WTC11 (cell line): ENCODE results near the gene ANGEL1. TPM values are rescaled to one million over a fixed set of nuclear protein-coding genes. Genes with fewer than 3 reads are reported as not detected.

ENCODE experiments used
- ATAC-seq: fragments of 200-7000 bp; cut with Tn5 transposase; 2 replicates; pipeline ENCODE4 v1.10.0; 2021; ENCODE audit warnings: mild to moderate bottlenecking, moderate library complexity
- CTCF ChIA-PET: fragments of 300-600 bp; sonication (Branson Sonifier 250); formaldehyde crosslinking; loops from one replicate; lab custom pipeline; 2021; ENCODE audit warnings: antibody characterized with exemption; lab: Charles Lee
- POLR2A ChIA-PET: fragments of 350-600 bp; sonication (Branson Sonifier 250); formaldehyde crosslinking; loops from one replicate; lab custom pipeline; 2021; ENCODE audit warnings: antibody characterized with exemption; lab: Charles Lee
- DNase-seq: peaks from one replicate; pipeline ENCODE4 v3.0.0; 2021; ENCODE audit warnings: low spot score
- H3K27ac Mint-ChIP-seq: 2 replicates; pipeline ENCODE4 v1.8.0; 2021; ENCODE audit warnings: mixed read lengths
- H3K27me3 Mint-ChIP-seq: 2 replicates; pipeline ENCODE4 v1.8.0; 2021; ENCODE audit warnings: low read depth, mild to moderate bottlenecking, moderate library complexity, mixed read lengths
- H3K36me3 Mint-ChIP-seq: 2 replicates; pipeline ENCODE4 v1.8.0; 2021; ENCODE audit warnings: mixed read lengths
- H3K4me1 Mint-ChIP-seq: 2 replicates; pipeline ENCODE4 v1.8.0; 2022; ENCODE audit warnings: mixed read lengths
- H3K4me3 Mint-ChIP-seq: 2 replicates; pipeline ENCODE4 v1.8.0; 2021; ENCODE audit warnings: mild to moderate bottlenecking, moderate library complexity, mixed read lengths
- H3K9me3 Mint-ChIP-seq: 2 replicates; pipeline ENCODE4 v1.8.0; 2021; ENCODE audit warnings: mixed read lengths
- CBFB ChIP-seq: sonication (generic); formaldehyde crosslinking; IDR thresholded peaks from 2 replicates; pipeline ENCODE4 v1.8.1; 2022; ENCODE audit warnings: mild to moderate bottlenecking, low read depth, missing genetic modification reagents
- CREM ChIP-seq: sonication (generic); formaldehyde crosslinking; IDR thresholded peaks from 2 replicates; pipeline ENCODE4 v1.8.1; 2022; ENCODE audit warnings: mild to moderate bottlenecking, missing genetic modification reagents, moderate library complexity
- KAT7 ChIP-seq: sonication (generic); formaldehyde crosslinking; IDR thresholded peaks from 2 replicates; pipeline ENCODE4 v1.8.1; 2023; ENCODE audit warnings: missing genetic modification reagents, mild to moderate bottlenecking, borderline replicate concordance
- SMAD3 ChIP-seq: sonication (generic); formaldehyde crosslinking; IDR thresholded peaks from 2 replicates; pipeline ENCODE4 v1.8.0; 2022; ENCODE audit warnings: missing genetic modification reagents, mild to moderate bottlenecking, borderline replicate concordance
- SP1 ChIP-seq: sonication (generic); formaldehyde crosslinking; conservative IDR thresholded peaks from 2 replicates; pipeline ENCODE4 v1.8.1; 2022; ENCODE audit warnings: missing genetic modification reagents
- total RNA-seq: library from RNA; stranded (reverse); gene quantifications from 3 replicates; pipeline ENCODE4 v1.2.3, GENCODE V29; 2021
- TF ChIP-seq, protein P1 (sequence below): sonication (generic); formaldehyde crosslinking; IDR thresholded peaks from 2 replicates; pipeline ENCODE4 v1.8.0; 2022; ENCODE audit warnings: mild to moderate bottlenecking, missing genetic modification reagents
- TF ChIP-seq, protein P2 (sequence below): fragments of 250-450 bp; sonication (Bioruptor Pico); IDR thresholded peaks from 2 replicates; pipeline ENCODE4 v1.8.0; 2021; ENCODE audit warnings: mild to moderate bottlenecking
- TF ChIP-seq, protein P3 (sequence below): sonication (generic); formaldehyde crosslinking; IDR thresholded peaks from 2 replicates; pipeline ENCODE4 v1.8.1; 2023; ENCODE audit warnings: mild to moderate bottlenecking, moderate library complexity, missing genetic modification reagents
- TF ChIP-seq, protein P4 (sequence below): fragments of 250-450 bp; sonication (Bioruptor Pico); IDR thresholded peaks from 2 replicates; pipeline ENCODE4 v1.9.0; 2021; ENCODE audit warnings: moderate library complexity, mild to moderate bottlenecking, inconsistent platforms, borderline replicate concordance
- TF ChIP-seq, protein P5 (sequence below): sonication (generic); formaldehyde crosslinking; IDR thresholded peaks from 2 replicates; pipeline ENCODE4 v1.8.0; 2022; ENCODE audit warnings: mild to moderate bottlenecking, missing genetic modification reagents

ANGEL1 gene
- total RNA-seq, 1 experiment from 2014 or later: 29.7 TPM

DNA sequence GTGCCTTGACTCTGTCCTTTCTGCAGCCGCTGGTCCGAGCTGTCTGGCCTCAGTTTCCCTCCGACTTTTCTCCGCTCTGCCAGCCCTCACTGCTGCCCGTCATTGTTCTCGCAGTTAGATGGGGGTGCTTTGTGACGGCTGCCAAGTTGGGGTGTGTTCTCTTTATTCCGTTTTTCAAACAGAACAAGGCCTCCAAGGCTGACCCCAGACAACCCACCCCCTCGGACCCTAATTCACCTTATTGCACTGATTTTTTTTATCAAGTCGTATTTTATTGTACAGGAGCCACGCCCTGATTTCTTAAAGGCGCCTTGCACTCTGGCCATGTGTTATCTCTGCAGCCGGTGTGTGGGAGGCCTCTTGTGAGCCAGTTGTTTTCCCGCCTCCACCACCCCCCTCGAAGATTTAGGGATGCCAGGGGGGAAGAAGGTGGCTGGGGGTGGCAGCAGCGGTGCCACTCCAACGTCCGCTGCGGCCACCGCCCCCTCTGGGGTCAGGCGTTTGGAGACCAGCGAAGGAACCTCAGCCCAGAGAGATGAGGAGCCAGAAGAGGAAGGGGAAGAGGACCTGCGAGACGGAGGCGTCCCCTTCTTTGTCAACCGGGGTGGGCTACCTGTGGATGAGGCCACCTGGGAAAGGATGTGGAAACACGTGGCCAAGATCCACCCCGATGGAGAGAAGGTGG lies 50.1 kb downstream of the ANGEL1 start (continued):
- TF ChIP-seq, protein P1, sequence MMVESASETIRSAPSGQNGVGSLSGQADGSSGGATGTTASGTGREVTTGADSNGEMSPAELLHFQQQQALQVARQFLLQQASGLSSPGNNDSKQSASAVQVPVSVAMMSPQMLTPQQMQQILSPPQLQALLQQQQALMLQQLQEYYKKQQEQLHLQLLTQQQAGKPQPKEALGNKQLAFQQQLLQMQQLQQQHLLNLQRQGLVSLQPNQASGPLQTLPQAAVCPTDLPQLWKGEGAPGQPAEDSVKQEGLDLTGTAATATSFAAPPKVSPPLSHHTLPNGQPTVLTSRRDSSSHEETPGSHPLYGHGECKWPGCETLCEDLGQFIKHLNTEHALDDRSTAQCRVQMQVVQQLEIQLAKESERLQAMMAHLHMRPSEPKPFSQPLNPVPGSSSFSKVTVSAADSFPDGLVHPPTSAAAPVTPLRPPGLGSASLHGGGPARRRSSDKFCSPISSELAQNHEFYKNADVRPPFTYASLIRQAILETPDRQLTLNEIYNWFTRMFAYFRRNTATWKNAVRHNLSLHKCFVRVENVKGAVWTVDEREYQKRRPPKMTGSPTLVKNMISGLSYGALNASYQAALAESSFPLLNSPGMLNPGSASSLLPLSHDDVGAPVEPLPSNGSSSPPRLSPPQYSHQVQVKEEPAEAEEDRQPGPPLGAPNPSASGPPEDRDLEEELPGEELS (CRISPR knock-in tag): no peak
- TF ChIP-seq SMAD3 (CRISPR knock-in tag): no peak
- TF ChIP-seq, protein P2, sequence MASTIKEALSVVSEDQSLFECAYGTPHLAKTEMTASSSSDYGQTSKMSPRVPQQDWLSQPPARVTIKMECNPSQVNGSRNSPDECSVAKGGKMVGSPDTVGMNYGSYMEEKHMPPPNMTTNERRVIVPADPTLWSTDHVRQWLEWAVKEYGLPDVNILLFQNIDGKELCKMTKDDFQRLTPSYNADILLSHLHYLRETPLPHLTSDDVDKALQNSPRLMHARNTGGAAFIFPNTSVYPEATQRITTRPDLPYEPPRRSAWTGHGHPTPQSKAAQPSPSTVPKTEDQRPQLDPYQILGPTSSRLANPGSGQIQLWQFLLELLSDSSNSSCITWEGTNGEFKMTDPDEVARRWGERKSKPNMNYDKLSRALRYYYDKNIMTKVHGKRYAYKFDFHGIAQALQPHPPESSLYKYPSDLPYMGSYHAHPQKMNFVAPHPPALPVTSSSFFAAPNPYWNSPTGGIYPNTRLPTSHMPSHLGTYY: no peak

DNA sequence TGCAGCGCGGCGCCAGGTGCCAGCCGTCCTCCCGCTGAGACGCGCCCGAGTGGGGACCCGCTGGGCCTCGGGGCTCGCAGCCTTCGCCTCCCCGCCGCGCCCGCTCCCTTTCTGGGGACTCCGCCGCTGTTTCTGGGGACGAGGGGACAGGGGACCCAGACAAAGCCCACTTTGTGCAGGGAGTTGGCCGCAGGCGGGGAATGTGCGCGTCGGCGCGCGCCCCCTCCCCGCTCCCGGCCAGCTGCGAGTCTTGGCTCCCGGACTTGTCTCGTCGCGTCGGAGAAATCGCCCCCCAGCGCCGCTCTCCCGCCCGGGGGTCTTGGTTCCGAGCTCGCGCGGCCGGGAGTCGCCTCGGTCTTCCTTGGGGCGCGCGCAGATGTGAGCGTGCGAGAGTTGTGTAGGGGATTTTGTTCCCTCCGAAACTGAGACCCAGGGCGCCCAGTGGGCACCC lies 50.7 kb downstream of the ANGEL1 start:
- ChIA-PET POLR2A (no interaction called here), CTCF (interaction anchor here (1.1 to 1.5 kb wide), 4 partner anchors 8 to 114 kb away, joined by 3 to 9 read pairs (median 4); no protein-coding TSS in a partner anchor)
- DNase-seq (no peak), ATAC-seq (peak; percentile 9)
- TF ChIP-seq, protein P3, sequence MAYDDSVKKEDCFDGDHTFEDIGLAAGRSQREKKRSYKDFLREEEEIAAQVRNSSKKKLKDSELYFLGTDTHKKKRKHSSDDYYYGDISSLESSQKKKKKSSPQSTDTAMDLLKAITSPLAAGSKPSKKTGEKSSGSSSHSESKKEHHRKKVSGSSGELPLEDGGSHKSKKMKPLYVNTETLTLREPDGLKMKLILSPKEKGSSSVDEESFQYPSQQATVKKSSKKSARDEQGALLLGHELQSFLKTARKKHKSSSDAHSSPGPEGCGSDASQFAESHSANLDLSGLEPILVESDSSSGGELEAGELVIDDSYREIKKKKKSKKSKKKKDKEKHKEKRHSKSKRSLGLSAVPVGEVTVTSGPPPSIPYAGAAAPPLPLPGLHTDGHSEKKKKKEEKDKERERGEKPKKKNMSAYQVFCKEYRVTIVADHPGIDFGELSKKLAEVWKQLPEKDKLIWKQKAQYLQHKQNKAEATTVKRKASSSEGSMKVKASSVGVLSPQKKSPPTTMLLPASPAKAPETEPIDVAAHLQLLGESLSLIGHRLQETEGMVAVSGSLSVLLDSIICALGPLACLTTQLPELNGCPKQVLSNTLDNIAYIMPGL (CRISPR knock-in tag): peak; percentile 21; the same call in 1 of the 2 replicates
- TF ChIP-seq KAT7 (CRISPR knock-in tag) (0 out of 2 replicates have a peak, but pooled peaks have one; percentile 43), SP1 (peak; percentile 4; the same call in 1 of the 2 replicates), CREM (CRISPR knock-in tag) (no peak), CBFB (CRISPR knock-in tag) (no peak)
- TF ChIP-seq, protein P4, sequence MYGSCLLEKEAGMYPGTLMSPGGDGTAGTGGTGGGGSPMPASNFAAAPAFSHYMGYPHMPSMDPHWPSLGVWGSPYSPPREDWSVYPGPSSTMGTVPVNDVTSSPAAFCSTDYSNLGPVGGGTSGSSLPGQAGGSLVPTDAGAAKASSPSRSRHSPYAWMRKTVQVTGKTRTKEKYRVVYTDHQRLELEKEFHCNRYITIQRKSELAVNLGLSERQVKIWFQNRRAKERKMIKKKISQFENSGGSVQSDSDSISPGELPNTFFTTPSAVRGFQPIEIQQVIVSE: no peak
- TF ChIP-seq, protein P5, sequence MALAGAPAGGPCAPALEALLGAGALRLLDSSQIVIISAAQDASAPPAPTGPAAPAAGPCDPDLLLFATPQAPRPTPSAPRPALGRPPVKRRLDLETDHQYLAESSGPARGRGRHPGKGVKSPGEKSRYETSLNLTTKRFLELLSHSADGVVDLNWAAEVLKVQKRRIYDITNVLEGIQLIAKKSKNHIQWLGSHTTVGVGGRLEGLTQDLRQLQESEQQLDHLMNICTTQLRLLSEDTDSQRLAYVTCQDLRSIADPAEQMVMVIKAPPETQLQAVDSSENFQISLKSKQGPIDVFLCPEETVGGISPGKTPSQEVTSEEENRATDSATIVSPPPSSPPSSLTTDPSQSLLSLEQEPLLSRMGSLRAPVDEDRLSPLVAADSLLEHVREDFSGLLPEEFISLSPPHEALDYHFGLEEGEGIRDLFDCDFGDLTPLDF: no peak
- TF ChIP-seq, protein P1 (CRISPR knock-in tag): 0 out of 2 replicates have a peak, but pooled peaks have one; percentile 14
- Mint-ChIP-seq H3K4me1 (peaks cover 15% of the 10 kb centered on the region), H3K27ac (no peak overlapping the region), H3K36me3 (no peaks in the 10 kb centered on the region), H3K27me3 (peaks cover 78% of the 10 kb centered on the region), H3K9me3 (no peaks in the 10 kb centered on the region), H3K4me3 (peak overlapping the region; percentile 80)
